Occipital lobe (tissue), 2 donors: Measurements from ENCODE around the gene RPL13. TPM values are rescaled to one million over a fixed set of nuclear protein-coding genes. Genes with fewer than 3 reads are reported as not detected.

Experiments used
- DNase-seq: peaks from one replicate; lab custom pipeline; 2025; lab: John Stamatoyannopoulos, UW
- total RNA-seq: library from RNA; depleted of rRNA; stranded (reverse); fragments of >200 nt; gene quantifications from one replicate; pipeline ENCODE4 v1.2.3, GENCODE V29; 2014

RPL13 gene
- total RNA-seq, 1 donor from 2014 or later: 2,357 TPM

DNA sequence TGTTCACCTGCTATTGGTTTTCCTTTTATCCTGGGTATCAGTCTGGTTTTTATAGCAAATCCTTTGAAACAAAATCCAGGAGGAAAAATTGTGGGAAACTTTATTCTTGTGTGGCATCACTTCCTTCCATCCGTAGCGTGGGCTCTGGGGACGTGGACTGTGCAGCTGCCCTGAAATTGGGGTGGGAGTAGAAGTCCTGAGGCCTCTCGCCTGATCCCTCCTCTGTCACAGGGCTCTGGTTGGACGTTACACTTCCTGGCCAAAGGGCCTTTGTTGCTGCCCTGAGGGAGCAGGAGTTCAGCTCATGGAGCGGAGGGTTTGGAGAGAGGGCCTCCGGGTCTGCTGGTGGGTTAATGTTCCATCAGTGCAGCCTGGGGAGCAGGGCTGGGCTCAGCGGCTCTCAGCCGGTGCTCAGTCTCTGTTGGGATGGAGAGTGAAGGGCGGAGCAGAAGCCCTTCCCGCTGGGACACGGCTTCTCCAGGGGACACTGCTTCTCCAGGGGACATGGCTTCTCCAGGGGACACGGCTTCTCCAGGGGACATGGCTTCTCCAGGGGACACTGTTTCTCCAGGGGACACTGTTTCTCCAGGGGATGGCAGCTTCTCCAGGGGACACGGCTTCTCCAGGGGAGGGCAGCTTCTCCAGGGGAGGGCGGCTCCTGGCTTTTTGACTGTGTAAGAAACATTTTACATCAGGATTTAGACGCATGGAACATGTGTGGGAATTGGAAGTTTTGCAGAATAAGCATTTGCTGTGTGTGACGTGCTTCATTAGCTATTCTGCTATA, 15.2 kb upstream of the RPL13 start:
- no peak for DNase-seq

DNA sequence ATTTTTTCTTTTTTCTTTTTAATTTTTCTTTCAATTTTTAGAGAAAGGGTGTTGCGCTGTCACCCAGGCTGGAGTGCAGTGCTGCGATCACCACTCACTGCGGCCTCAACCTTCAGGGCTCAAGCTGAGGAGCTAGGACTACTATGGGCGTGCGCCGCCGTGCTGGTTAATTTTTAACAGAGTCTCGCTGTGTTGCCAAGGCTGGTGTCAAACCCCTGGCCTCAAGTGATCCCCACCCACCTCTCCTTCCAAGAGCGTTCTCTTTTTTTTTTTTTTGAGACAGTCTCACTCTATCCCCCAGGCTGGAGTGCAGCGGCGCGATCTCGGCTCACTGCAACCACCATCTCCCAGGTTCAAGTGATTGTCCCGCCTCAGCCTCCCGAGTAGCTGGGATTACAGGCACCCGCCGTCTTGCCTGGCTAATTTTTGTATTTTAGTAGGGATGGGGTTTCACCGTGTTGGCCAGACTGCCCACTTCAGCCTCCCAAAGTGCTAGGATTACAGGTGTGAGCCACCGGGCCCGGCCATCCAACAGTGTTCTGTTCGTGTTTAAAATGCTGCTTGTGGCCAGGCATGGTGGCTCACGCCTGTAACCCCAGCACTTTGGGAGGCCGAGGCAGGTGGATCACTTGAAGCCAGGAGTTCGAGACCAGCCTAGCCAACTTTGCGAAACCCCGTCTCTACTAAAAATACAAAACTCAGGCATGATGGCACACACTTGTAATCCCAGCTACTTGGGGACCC, 14.5 kb upstream of the RPL13 start:
- DNase-seq: no peak

DNA sequence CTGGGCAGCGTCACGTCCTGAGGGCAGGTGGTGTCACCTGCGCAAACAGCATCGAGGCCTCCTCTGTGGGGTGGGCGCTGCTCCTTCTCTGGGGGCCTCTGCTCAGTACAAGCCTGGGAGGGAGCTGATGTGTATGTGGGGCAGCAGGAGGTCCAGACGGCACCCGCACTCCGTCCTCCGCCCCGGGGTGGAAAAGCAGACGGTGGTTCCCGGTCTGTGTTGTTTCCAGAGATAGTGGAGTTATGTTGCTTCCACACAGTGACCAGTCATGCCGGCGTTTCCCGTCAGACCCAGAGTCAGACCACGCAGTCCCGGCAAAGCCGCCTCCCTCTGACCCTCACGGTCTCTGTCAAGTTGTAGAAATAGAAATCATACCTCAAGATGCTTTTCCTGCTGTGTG, 13.7 kb upstream of the RPL13 start:
- DNase-seq: no peak

DNA sequence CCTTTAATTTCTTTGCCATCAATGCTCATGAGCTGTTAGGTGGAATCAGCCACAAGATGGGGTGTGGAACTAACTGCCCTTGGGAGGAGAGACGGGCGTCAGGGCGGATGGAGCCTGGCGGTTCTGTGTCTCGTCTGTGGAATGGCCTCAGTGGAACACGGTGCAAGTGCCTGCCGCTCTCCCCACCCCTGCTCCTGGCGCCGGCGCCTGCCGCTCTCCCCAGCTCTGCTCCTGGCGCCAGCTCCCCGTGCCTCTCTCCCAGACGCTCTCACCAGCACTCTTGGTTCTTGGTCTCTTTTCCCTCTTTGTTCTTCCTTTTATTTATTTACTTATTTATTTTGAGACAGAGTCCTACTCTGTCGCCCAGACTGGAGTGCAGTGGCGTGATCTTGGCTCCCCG, 13.2 kb upstream of the RPL13 start:
- DNase-seq: no peak

DNA sequence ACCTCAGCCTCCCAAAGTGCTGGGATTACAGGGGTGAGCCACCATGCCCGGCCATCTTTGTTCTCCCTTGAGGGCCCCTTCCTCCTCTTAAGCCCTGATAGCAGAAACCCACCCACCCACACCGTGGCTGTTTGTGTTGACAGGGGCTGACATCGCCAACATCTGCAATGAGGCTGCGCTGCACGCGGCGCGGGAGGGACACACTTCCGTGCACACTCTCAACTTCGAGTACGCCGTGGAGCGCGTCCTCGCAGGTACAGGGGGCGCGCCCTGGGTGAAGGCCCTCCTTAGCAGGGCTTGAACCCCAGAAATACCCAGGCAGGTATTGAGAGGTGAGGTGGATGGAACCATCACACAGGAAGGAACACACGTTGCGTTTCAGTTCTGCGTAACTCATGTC, 12.6 kb upstream of the RPL13 start:
- no peak for DNase-seq

DNA sequence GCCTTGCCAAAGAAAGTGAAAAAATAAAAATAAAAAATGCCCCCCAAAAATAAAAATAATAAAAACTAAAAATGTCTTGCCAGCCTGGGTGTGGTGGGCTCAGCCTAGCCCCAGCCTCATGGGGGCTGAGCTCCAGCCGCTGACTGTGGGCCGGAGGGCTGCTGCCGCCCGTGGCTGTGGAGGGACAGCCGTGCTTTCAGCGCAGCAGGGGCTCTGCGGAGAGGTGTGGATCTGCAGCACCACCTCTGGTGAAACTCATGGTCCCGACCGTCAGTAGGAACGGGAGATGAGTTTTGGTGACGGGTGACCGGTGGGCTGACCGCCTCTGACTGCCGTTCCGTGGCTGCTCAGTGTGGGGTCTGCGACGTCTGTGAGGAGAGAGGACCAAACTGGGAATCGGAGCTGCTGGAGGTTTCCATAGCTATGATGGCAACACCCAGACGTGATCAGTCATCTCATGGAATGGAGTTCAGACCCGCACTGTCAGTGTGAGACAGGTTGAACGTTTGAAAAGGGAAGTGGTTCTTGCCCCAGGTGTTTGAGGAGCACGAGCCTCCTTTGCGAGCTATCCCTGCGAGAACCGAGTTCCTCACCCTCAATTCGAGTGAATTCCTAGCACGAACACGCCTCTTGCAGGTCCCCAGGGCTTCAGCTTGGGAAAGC, 12.0 kb upstream of the RPL13 start:
- DNase-seq: no peak

DNA sequence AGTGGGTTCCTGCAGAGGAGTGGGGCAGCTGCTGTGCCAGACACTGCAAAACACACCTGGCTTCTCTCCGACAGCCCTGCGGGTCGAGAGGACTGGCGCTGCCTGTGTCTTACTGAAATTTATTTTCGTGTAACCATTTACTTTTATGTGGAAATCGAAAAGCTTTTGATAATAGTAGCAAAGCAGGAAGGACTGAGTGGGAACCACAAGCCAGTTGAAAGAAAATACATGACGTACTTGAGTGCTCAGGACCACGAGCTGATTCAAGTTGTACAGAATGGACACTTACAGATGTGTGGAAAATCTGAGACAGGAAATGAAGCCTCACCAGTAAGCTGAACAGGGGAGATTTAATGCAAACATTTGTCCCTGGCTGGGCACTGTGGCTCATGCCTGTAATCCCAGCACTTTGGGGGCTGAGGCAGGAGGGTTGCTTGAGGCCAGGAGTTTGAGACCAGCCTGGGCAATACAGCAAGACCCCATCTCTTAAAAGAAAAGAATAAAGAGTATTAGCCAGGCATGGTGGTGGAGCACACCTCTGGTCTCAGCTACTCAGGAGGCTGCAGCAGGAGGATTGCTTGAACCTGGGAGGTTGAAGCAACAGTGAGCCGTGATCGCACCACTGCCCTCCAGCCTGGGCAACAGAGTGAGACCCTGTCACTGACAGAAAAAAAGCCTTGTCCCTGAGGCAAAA, 11.3 kb upstream of the RPL13 start:
- no peak for DNase-seq

DNA sequence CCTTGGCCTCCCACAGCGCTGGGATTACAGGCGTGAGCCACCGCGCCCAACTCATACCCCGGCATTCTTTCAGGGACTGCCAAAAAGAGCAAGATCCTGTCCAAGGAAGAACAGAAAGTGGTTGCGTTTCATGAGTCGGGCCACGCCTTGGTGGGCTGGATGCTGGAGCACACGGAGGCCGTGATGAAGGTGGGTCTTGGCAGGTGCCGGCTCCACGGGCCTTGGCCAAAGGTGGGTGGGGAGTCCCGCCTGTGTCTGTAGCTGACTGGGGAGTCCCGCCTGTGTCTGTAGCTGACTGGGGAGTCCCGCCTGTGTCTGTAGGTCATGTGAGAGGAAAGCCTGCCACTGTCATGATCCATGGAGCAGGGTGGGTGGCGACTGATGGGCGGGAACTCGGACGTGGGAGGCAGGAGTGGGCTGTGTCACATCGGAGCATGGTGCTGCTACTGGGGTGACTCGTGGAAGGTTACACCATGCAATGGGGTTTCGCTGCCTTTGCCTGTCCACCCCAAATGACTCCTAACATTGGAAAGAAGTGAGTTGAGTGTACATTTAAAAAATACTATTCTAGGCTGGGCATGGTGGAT, 10.0 kb upstream of the RPL13 start:
- DNase-seq: no peak

DNA sequence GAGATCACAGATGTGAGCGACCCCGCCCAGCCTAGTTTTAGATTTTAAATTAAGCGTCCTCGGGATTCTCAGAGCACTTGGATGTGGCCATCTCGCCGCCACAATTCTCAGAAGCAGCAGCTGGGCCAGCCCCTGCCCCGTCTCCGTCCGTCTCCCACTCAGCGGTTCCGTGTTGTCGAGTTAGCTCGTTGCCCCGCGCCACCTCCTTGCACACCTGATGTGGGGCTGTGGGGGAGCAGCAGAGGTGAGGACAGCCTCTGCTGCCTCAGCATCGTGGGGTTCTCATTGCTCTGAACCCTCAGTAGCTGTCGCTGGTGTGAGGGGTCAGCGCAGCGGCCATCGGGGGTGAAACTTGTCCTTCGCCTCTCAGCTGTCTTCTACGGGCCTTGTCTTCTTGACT, 8.2 kb upstream of the RPL13 start:
- DNase-seq: no peak

DNA sequence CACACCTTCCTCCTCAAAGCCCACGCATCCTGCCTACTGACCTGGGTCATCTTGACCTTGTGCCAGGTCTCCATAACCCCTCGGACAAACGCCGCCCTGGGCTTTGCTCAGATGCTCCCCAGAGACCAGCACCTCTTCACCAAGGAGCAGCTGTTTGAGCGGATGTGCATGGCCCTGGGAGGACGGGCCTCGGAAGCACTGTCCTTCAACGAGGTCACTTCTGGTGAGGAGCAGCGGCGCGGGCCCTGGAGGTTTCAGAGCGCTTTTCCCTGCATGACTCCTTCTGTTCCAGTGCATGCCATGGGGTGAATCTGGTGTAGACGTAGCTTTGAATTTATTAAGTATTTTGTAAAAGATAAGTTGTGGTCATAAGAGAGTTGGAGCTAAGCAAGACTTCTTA, 7.6 kb upstream of the RPL13 start:
- no peak for DNase-seq

DNA sequence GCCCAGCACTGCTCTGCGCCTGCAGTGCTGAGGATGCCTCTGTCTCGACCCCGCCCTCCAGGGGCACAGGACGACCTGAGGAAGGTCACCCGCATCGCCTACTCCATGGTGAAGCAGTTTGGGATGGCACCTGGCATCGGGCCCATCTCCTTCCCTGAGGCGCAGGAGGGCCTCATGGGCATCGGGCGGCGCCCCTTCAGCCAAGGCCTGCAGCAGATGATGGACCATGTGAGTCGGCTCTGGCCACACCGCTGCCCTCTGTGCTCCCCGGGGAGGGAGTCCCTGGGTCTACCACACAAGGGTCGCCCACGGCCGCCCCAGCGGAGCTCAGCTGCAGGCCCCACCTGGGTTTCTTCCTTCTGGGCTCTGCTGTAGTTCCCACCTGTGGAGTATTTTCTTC, 6.7 kb upstream of the RPL13 start:
- DNase-seq: no peak

DNA sequence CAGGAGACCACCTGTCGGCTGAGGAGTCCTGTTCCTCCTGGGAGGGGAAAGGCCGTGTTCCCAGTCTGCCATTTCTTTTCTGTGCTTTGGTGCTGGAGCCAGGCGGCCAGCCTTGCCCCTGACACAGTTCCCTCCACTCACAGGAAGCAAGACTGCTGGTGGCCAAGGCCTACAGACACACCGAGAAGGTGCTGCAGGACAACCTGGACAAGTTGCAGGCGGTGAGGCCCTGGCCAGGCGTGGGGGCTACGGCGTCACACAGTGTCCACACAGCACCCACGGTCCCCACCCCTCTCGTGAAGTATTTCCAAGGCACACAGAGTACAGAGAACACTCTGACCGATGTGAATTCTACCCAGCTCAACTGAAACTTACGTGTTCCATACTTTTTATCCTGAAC, 6.1 kb upstream of the RPL13 start:
- DNase-seq: no peak

DNA sequence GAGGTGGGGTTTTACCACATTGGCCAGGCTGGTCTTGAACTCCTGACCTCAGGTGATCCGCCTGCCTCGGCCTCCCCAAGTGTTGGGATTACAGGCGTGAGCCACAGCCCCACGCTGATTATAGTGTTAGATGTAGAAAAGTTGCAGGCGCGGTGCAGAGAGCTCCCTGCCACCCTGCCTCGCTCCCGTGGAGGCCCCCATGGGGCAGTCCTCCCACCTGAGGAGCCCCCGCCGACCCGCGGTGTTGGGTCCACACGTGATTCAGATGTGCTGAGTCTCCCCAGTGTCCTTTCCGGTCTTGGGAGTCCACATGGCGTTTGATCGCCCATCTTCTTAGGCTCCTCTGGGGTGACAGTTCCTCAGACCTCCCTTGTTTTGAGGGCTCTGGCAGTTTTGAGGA, 5.2 kb upstream of the RPL13 start:
- DNase-seq: no peak

DNA sequence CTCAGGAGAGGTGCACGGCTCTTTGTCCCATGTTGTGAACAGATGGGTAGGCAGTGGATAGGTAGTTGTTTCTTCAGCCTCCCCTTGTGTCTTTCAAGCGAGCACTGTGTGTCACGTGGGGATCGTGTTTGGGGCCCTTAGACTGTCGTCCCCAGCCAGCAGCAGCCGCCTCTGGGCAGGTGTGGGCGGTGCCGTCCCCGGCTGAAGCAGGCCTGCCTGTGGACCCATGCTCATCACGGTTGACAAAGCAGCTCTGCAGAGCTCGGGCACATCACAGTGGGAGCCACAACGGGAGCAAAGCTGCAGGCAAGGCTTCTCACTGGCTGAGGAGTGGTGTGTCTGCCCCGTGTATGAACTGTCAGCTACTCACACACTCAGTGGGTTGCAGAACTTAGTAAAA, 4.7 kb upstream of the RPL13 start:
- no peak for DNase-seq

DNA sequence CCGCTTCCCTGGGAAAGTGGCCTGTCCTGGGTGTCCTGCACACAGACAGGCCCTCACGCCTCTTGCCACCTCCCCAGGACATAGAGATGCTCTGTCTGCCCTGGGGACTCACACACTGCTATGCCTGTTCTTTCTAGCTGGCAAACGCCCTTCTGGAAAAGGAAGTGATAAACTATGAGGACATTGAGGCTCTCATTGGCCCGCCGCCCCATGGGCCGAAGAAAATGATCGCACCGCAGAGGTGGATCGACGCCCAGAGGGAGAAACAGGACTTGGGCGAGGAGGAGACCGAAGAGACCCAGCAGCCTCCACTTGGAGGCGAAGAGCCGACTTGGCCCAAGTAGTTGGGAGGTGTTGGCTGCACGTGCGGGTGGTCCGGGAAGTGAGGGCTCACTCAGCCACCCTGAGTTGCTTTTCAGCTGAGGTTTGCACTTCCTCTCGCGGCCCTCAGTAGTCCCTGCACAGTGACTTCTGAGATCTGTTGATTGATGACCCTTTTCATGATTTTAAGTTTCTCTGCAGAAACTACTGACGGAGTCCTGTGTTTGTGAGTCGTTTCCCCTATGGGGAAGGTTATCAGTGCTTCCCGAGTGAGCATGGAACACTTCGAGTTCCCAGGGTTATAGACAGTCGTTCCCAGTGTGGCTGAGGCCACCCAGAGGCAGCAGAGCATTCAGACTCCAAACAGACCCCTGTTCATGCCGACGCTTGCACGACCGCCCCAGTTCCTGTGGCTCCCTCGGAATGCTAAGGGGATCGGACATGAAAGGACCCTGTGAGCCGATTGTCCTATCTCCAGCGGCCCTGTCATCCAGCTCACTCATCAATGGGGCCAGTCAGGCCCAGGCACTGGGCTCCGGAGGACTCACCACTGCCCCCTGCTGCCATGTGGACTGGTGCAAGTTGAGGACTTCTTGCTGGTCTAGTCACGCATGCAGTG, 3.5 kb upstream of the RPL13 start:
- DNase-seq: peak; percentile 82

DNA sequence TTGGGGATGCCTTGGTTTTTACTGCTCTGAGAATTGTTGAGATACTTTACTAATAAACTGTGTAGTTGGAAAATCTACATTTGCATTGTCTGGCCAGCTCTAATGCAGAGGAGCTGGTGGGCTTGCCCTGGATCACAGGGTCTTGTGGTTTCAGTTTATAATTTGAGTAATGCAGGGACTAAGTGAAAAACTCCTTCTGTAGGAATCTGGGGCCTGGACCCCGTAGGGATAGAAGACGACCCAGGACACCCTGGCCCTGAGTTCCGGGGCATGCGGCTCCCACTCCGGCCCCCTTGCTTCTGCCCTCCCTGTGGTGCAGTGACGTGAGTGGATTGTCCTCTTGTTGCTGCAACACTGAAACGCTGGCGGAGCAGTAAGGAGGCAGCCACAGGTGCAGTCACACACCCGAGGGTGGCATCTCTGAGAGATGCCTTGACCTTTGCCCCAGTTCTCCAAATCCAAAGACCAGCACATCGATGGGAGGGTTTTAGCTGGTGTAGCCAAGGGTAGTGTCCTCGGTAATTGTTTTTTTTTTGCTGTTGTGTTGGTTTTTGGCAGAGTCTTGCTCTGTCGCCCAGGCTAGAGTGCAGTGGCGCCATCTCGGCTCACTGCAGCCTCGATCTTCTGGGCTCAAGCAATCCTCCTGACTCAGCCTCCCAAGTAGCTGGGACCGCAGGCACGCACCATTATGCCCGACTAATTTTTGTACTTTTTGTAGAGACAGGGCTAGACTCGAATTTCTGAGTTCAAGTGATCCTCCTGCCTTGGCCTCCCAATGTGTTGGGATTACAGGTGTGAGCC, 2.6 kb upstream of the RPL13 start:
- no peak for DNase-seq

DNA sequence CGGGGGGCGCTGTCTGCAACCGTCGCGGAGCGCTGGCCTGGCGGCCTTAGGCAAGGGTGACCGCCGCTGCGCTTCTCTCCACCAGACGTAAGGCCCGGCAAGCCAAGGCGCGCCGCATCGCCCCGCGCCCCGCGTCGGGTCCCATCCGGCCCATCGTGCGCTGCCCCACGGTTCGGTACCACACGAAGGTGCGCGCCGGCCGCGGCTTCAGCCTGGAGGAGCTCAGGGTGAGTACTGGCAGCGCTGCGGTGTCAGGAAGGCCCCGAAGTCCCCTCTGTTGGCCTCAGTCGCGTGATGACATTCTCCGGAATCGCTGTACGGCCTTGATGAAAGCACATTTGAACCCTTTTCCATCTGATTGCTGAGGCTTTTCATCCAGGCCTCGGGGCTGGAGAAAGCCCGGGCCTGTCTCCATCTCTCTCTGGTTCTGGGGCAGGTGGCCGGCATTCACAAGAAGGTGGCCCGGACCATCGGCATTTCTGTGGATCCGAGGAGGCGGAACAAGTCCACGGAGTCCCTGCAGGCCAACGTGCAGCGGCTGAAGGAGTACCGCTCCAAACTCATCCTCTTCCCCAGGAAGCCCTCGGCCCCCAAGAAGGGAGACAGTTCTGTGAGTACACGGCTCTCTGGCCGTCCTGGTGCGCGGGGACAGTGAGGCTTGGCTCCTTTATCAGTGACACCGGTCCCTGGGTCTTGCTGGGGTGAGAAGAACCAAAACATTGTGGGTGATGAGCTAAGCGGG, 831 bp downstream of the RPL13 start:
- DNase-seq: no peak

DNA sequence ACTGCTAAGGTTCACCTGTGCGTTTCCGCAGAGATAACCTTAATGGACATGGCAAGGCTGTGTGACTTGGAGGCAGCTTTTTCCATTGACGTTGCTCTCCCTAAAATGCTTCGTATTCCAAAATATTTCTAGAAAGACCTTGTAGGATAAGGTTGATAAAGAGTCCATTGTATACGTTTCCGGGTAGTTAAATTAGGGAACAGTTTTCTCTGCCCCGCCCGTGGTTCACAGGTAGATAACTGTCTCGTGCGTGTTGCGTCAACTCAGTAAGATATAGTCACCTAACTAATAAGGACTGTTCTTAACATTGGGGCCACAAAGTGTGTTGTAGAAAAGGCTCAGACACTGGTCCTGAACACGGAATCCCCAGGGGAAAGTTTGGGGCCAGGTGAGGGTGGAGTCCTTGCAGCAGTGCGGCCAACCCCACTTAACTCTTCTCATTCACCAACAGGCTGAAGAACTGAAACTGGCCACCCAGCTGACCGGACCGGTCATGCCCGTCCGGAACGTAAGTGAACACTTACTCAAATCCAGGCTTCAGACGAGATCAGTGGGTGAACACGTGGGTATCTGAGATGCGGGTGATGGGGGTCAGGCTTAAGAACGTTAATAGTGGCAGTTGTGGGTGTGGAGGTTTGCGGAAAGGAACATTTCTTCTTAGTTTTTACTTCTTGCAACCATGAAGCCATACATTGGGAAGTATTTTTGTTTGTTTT, 1.6 kb downstream of the RPL13 start:
- DNase-seq: no peak
